ENCODE measurements around the gene SH3GL3.

Gene SH3GL3

DNA sequence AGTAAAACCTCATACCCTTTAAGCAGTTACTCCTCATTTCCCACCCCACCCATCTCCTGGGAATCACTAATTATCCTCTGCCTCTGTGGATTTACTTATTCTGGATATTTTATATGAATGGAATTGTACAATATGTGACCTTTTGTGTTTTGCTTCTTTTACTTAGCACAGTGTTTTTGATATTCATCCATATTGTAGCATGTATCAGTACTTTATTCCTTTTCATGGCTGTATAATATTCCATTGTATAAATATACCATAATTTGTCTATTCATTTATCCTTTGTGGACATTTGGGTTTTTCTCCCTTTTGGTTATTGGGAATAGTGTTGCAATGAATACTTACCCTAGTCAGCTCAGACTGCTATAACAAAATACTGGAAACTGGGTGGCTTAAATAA lies 39.2 kb downstream of the SH3GL3 start:
- ChIA-PET POLR2A (no interaction called here), CTCF (interaction anchor here (0.8 kb wide), 1 partner anchor 9 kb away, joined by 3 read pairs; no protein-coding TSS in a partner anchor)

More for the DNA sequence above, 39.2 kb downstream of the SH3GL3 start:
- Histone ChIP-seq H3K9me3 (ENCODE audit: control insufficient read depth, insufficient read depth, low read depth, low read length) (no peaks in the 10 kb centered on the region), H3K36me3 (ENCODE audit: control insufficient read depth in 2 of 2, insufficient read depth in 1 of 2, low read length in 2 of 2) (no peaks in the 10 kb centered on the region), H3K27ac (ENCODE audit: extremely low read depth, low read depth, low read length) (no peak overlapping the region), H3K4me1 (ENCODE audit: control insufficient read depth, insufficient read depth, low read length) (no peaks in the 10 kb centered on the region), H3K4me3 (ENCODE audit: low read depth, low read length) (no peak overlapping the region)
- TF ChIP-seq ZNF416 (tag by site-specific recombination; IDR thresholded peaks at IDR 0.05) (no peak), ZNF394 (tag by site-specific recombination; IDR thresholded peaks at IDR 0.05; ENCODE audit: borderline replicate concordance) (no peak), ZNF274 (IDR thresholded peaks at IDR 0.05; ENCODE audit: low read length) (no peak), ZNF274 (tag by site-specific recombination; IDR thresholded peaks at IDR 0.05; ENCODE audit: borderline replicate concordance) (no peak), ZBTB10 (tag by site-specific recombination; IDR thresholded peaks at IDR 0.05) (no peak), ZNF169 (tag by site-specific recombination; IDR thresholded peaks at IDR 0.05) (no peak), ZNF146 (tag by site-specific recombination; IDR thresholded peaks at IDR 0.05) (peak; percentile 97), ATF2 (tag by site-specific recombination; IDR thresholded peaks at IDR 0.05; ENCODE audit: low read depth) (no peak), ZNF292 (tag by site-specific recombination; IDR thresholded peaks at IDR 0.05; ENCODE audit: borderline replicate concordance, low read depth) (no peak), ZNF76 (tag by site-specific recombination; IDR thresholded peaks at IDR 0.05; ENCODE audit: borderline replicate concordance, low read depth) (no peak), ZNF175 (tag by site-specific recombination; IDR thresholded peaks at IDR 0.05) (no peak), ZNF555 (tag by site-specific recombination; conservative IDR thresholded peaks at IDR 0.05) (no peak), ZNF214 (tag by site-specific recombination; IDR thresholded peaks at IDR 0.05; ENCODE audit: borderline replicate concordance) (no peak), ZNF580 (tag by site-specific recombination; IDR thresholded peaks at IDR 0.05) (peak; percentile 66; the same call in 1 of the 2 replicates), ZNF280D (tag by site-specific recombination; IDR thresholded peaks at IDR 0.05) (peak; percentile 61; the same call in 1 of the 2 replicates), ZNF514 (tag by site-specific recombination; IDR thresholded peaks at IDR 0.05) (no peak), ZNF157 (tag by site-specific recombination; IDR thresholded peaks at IDR 0.05) (no peak), ZNF19 (tag by site-specific recombination; IDR thresholded peaks at IDR 0.05; ENCODE audit: low read depth) (no peak), ZIC2 (tag by site-specific recombination; IDR thresholded peaks at IDR 0.05) (no peak)
- TF ChIP-seq, protein P1, sequence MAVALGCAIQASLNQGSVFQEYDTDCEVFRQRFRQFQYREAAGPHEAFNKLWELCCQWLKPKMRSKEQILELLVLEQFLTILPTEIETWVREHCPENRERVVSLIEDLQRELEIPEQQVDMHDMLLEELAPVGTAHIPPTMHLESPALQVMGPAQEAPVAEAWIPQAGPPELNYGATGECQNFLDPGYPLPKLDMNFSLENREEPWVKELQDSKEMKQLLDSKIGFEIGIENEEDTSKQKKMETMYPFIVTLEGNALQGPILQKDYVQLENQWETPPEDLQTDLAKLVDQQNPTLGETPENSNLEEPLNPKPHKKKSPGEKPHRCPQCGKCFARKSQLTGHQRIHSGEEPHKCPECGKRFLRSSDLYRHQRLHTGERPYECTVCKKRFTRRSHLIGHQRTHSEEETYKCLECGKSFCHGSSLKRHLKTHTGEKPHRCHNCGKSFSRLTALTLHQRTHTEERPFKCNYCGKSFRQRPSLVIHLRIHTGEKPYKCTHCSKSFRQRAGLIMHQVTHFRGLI (tag by site-specific recombination; IDR thresholded peaks at IDR 0.05), result no peak
